ENCODE results near the gene IL17REL.

IL17REL gene

DNA sequence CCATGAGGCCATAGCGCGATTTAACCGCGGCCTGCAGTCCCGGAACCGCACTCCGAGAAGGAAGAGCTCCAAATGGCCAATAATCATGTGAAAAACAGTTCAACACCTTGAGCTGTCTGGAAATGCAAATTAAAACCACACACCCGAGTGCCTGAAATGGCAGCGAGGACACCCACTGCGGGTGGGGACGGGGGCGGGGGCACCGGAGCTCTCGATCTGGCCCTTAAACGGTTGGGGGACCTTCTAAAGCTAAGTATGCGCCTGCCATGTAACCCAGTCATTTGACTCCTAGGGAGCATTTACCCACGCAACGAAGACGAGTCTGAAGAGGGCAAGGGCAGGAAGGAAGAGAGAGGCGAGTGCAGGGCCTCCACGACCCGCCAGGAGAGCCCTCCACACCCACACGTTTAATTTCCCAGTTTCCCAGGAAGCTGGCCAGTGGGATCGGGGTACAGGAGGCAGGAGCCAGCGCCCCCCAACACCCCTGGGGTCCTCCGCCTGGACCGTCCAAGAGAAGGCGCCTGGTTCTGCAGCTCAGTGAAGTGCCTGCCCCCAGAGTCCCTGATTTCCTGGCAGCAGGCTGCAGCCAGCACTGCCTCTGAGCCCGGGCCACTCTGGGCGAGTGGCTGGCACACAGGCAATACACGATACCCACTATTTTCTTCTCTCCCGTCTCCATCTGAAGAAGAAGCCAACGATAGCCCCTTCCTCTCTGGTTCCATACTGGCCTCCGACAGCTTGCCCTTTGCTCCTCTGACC is 43.8 kb upstream of the IL17REL start:
- Histone ChIP-seq H3K9me3 (ENCODE audit: control insufficient read depth in 2 of 2, low read length in 2 of 2) (peaks cover 0 to 3% of the 10 kb centered on the region in 2 donors), H3K36me3 (ENCODE audit: control insufficient read depth in 2 of 2, insufficient read depth in 2 of 2, low read length in 2 of 2) (no peaks in the 10 kb centered on the region), H3K27ac (ENCODE audit: low read depth in 2 of 2, low read length in 2 of 2) (no peak overlapping the region), H3K4me1 (ENCODE audit: control insufficient read depth in 2 of 2, insufficient read depth in 2 of 2, low read length in 2 of 2) (no peaks in the 10 kb centered on the region), H3K27me3 (ENCODE audit: control insufficient read depth in 2 of 2, insufficient read depth in 2 of 2, low read length in 2 of 2) (peaks cover 6 to 8% of the 10 kb centered on the region in 2 donors), H3K4me3 (ENCODE audit: low read length in 2 of 2) (no peak overlapping the region), H3K9ac (ENCODE audit: low read depth in 1 of 2, low read length in 2 of 2) (no peak overlapping the region)

DNA sequence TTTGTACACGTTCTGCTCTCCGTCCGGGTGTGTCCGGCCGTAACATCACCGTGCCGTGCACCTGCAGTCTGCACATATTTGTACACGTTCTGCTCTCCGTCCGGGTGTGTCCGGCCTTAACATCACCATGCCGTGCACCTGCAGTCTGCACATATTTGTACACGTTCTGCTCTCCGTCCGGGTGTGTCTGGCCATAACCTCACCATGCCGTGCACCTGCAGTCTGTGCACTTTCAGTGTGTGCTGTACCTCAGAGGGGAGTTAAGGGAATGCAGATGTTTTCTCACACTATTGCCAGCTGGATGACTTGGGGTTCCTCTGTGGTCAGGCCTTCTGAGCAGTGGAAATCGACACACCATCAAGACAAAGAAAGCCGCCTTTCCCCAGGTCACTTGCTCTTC is 41.3 kb upstream of the IL17REL start:
- H3K4me3 ChIP-seq (ENCODE audit: low read length in 2 of 2): no peak overlapping the region

DNA sequence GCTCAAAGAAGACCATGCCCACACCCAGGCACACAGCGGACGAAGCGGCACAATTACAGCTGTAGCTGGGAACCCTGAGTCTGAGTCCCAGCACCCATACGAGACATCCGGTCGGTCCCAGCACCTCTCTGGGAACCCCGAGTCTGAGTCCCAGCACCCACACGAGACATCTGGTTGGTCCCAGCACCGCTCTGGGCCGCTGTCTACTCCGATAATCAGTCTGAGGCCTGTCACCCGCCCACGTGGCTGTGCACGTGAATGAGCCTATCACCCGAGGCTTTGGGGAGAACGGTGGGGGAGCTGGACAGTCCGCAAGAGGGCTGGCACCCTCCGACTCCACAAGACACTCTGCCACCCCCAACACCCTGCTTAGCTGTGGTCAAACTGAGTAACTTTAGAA is 39.4 kb upstream of the IL17REL start:
- Histone ChIP-seq H3K4me1 (ENCODE audit: control insufficient read depth in 2 of 2, insufficient read depth in 2 of 2, low read length in 2 of 2) (no peaks in the 10 kb centered on the region), H3K4me3 (ENCODE audit: low read length in 2 of 2) (no peak overlapping the region), H3K27ac (ENCODE audit: low read depth in 2 of 2, low read length in 2 of 2) (no peak overlapping the region), H3K9me3 (ENCODE audit: control insufficient read depth in 2 of 2, low read length in 2 of 2) (peaks cover 0 to 3% of the 10 kb centered on the region in 2 donors), H3K9ac (ENCODE audit: low read depth in 1 of 2, low read length in 2 of 2) (no peak overlapping the region), H3K27me3 (ENCODE audit: control insufficient read depth in 2 of 2, insufficient read depth in 2 of 2, low read length in 2 of 2) (no peaks in the 10 kb centered on the region), H3K36me3 (ENCODE audit: control insufficient read depth in 2 of 2, insufficient read depth in 2 of 2, low read length in 2 of 2) (no peaks in the 10 kb centered on the region)

More for the DNA sequence above, 41.3 kb upstream of the IL17REL start:
- Histone ChIP-seq H3K36me3 (ENCODE audit: control insufficient read depth in 2 of 2, insufficient read depth in 2 of 2, low read length in 2 of 2) (no peaks in the 10 kb centered on the region), H3K4me1 (ENCODE audit: control insufficient read depth in 2 of 2, insufficient read depth in 2 of 2, low read length in 2 of 2) (no peaks in the 10 kb centered on the region), H3K9me3 (ENCODE audit: control insufficient read depth in 2 of 2, low read length in 2 of 2) (peaks cover 0 to 3% of the 10 kb centered on the region in 2 donors), H3K9ac (ENCODE audit: low read depth in 1 of 2, low read length in 2 of 2) (no peak overlapping the region), H3K27ac (ENCODE audit: low read depth in 2 of 2, low read length in 2 of 2) (no peak overlapping the region), H3K27me3 (ENCODE audit: control insufficient read depth in 2 of 2, insufficient read depth in 2 of 2, low read length in 2 of 2) (peaks cover 0 to 2% of the 10 kb centered on the region in 2 donors)

DNA sequence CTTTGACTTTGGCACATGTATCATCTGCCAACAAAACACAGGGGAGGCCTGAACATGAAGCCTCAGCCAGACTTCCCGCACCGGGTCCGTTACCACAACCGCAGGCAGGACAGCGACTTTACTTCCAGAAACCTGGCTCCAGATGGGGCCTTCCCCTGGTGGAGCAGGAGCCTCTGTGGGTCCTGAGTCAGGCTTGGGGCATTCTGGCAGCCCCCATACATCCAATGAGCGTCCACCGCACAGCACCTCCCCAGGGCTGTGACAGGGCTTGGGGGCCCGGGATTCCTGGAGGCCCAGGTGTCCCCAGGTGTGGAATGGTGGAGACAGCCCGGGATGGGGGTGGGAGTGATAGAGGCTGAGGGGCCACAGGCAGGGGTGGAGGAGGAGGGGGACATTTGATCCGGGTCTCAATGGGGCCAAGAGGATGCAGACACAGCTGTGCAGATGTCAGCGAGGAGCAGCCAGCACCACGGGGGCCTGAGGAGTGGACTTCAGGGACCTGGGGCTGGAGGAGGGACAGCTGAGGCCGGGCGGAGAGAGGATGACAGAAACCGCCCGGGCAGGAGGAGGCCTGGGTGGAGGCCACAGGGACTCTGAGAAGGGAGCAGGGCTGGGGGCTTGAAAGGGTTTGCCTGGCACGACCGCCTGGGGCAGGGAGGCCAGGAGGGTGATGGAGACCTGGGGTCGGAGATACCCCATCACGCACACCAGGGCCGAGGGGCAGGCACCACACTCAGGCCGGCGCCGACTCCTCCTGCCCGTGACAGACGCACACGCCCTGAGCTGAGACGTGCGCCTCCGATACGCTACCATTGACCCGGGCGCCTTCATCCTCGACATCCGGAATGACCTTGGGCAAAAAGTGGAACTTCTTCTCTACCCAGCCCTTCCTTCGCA is 37.0 kb upstream of the IL17REL start:
- Histone ChIP-seq H3K27me3 (ENCODE audit: control insufficient read depth in 2 of 2, insufficient read depth in 2 of 2, low read length in 2 of 2) (peaks cover 0 to 3% of the 10 kb centered on the region in 2 donors), H3K4me3 (ENCODE audit: low read length in 2 of 2) (no peak overlapping the region)

DNA sequence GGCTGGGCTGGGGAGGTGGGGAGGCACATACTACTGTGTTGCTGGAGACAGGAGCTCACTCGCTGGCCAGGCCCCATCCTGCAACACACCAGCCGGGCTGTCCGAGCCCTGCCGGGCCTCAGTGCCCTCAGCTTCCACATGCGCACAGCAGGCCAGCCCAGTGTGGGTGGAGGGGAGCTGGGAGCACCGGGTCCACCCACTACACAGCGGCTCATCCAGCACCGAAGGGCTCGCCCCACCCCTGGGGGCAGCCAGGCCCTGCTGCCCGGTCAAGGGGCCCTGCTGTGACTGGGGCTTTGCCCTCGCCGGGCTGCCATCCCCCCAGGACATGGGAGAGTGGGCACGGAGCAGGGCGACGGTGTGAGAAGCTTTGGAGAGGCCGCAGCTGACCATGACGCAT is 36.3 kb upstream of the IL17REL start:
- H3K27ac ChIP-seq (ENCODE audit: low read depth in 2 of 2, low read length in 2 of 2): no peak overlapping the region
- no peaks in the 10 kb centered on the region for H3K4me1 ChIP-seq (ENCODE audit: control insufficient read depth in 2 of 2, insufficient read depth in 2 of 2, low read length in 2 of 2)
- H3K9me3 ChIP-seq (ENCODE audit: control insufficient read depth in 2 of 2, low read length in 2 of 2): peaks cover 0 to 3% of the 10 kb centered on the region in 2 donors
- no peaks in the 10 kb centered on the region for H3K36me3 ChIP-seq (ENCODE audit: control insufficient read depth in 2 of 2, insufficient read depth in 2 of 2, low read length in 2 of 2)
- peaks cover 0 to 3% of the 10 kb centered on the region in 2 donors for H3K27me3 ChIP-seq (ENCODE audit: control insufficient read depth in 2 of 2, insufficient read depth in 2 of 2, low read length in 2 of 2)
- no peak overlapping the region for H3K4me3 ChIP-seq (ENCODE audit: low read length in 2 of 2)
- H3K9ac ChIP-seq (ENCODE audit: low read depth in 1 of 2, low read length in 2 of 2): no peak overlapping the region

More for the DNA sequence above, 37.0 kb upstream of the IL17REL start:
- Histone ChIP-seq H3K4me1 (ENCODE audit: control insufficient read depth in 2 of 2, insufficient read depth in 2 of 2, low read length in 2 of 2) (no peaks in the 10 kb centered on the region), H3K9me3 (ENCODE audit: control insufficient read depth in 2 of 2, low read length in 2 of 2) (peaks cover 0 to 3% of the 10 kb centered on the region in 2 donors), H3K9ac (ENCODE audit: low read depth in 1 of 2, low read length in 2 of 2) (no peak overlapping the region), H3K36me3 (ENCODE audit: control insufficient read depth in 2 of 2, insufficient read depth in 2 of 2, low read length in 2 of 2) (no peaks in the 10 kb centered on the region), H3K27ac (ENCODE audit: low read depth in 2 of 2, low read length in 2 of 2) (no peak overlapping the region)

DNA sequence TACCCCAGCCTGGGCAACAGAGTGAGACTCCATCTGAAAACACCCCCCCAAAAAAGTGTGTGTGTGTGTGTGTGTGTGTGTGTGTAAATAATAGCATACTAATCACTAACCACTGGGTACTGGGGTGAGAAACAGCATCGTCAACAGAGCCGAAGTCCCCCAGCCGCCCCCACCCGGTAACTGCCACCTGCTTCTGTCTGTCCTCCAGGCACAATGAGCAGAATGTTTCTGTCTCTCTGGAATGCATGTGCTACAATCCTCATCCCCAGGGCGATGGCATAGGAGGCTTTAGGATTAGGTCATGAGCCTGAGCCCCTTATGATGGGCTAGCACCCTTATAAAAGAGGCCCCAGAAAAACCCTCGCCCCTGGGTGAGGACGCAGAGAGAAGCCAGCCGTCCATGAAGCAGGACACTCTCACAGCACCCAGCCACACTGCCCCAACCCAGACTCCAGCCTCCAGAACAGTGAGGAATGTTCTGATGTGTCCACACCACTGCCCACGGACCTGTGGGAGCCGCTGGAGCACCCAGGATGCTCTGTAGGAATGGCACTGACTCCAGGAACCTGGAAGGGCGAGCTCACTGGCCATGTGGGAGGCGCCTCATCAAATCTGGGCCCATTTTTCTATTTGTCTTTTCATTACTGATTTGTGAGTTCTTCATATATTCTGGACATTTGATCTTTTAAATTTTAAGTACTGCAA is 35.6 kb upstream of the IL17REL start:
- Histone ChIP-seq H3K9me3 (ENCODE audit: control insufficient read depth in 2 of 2, low read length in 2 of 2) (no peaks in the 10 kb centered on the region), H3K4me3 (ENCODE audit: low read length in 2 of 2) (no peak overlapping the region), H3K27me3 (ENCODE audit: control insufficient read depth in 2 of 2, insufficient read depth in 2 of 2, low read length in 2 of 2) (peaks cover 0 to 3% of the 10 kb centered on the region in 2 donors), H3K9ac (ENCODE audit: low read depth in 1 of 2, low read length in 2 of 2) (no peak overlapping the region), H3K4me1 (ENCODE audit: control insufficient read depth in 2 of 2, insufficient read depth in 2 of 2, low read length in 2 of 2) (no peaks in the 10 kb centered on the region), H3K36me3 (ENCODE audit: control insufficient read depth in 2 of 2, insufficient read depth in 2 of 2, low read length in 2 of 2) (no peaks in the 10 kb centered on the region), H3K27ac (ENCODE audit: low read depth in 2 of 2, low read length in 2 of 2) (no peak overlapping the region)

DNA sequence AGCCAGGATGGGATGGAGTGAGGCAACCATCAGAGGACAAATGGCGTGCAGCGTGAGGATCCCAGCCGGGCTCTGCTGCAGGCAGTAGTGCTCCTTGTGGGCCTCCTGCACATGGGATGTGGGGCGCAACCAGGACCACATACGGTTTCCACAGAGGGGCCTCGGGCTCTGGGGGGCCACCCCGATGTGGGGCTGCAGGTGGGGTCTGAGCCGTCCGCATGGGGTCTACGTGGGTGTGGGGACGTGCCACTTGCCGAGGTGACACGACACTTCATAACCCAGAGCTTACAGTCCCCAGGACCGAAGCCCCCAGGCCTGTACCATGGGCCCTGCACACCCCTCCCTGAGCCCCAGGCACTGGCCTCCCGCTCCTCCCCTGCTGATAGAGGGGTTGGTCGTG is 34.8 kb upstream of the IL17REL start:
- Histone ChIP-seq H3K27ac (ENCODE audit: low read depth in 2 of 2, low read length in 2 of 2) (no peak overlapping the region), H3K4me3 (ENCODE audit: low read length in 2 of 2) (no peak overlapping the region), H3K27me3 (ENCODE audit: control insufficient read depth in 2 of 2, insufficient read depth in 2 of 2, low read length in 2 of 2) (peaks cover 0 to 3% of the 10 kb centered on the region in 2 donors), H3K9me3 (ENCODE audit: control insufficient read depth in 2 of 2, low read length in 2 of 2) (no peaks in the 10 kb centered on the region), H3K4me1 (ENCODE audit: control insufficient read depth in 2 of 2, insufficient read depth in 2 of 2, low read length in 2 of 2) (no peaks in the 10 kb centered on the region), H3K36me3 (ENCODE audit: control insufficient read depth in 2 of 2, insufficient read depth in 2 of 2, low read length in 2 of 2) (no peaks in the 10 kb centered on the region), H3K9ac (ENCODE audit: low read depth in 1 of 2, low read length in 2 of 2) (no peak overlapping the region)

DNA sequence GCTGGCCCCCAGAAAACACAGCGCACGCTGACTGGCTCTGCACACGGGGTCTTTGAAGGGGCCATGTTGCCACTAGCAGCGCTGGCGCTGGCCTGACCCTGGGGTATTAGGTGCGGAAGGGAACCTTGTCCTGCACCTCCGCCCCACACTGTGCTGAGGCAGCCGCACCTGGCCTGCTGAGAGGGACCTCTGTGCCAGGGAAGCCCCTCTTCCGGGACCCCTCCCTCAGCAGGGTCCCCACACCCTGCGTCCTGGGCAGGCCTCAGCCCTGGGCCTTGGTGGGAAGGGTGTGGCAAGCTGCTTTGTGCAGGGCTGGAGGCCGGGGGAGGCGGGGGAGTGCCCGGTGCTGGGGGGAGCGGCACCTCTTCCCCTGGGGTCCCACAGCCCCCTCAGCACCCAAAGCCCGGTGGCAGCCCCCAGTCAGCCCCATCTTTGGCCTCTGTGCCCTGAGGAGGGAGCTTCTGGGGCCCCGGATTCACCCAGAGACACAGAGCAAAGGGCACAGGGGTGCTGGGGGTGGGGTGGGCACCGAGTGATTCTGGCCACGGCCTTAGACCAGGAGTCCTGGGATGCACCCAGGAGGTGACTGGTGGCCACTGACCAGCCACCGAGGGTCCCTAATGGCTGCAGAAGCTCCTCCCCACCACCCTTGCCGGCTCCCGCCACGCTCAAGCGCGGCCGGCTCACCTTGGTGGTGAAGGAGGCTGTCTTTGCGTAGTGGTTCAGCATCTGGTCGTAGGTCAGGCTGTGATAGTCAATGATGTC is 34.1 kb upstream of the IL17REL start:
- peaks cover 0 to 3% of the 10 kb centered on the region in 2 donors for H3K27me3 ChIP-seq (ENCODE audit: control insufficient read depth in 2 of 2, insufficient read depth in 2 of 2, low read length in 2 of 2)
- no peaks in the 10 kb centered on the region for H3K4me1 ChIP-seq (ENCODE audit: control insufficient read depth in 2 of 2, insufficient read depth in 2 of 2, low read length in 2 of 2)
- H3K36me3 ChIP-seq (ENCODE audit: control insufficient read depth in 2 of 2, insufficient read depth in 2 of 2, low read length in 2 of 2): no peaks in the 10 kb centered on the region
- H3K9ac ChIP-seq (ENCODE audit: low read depth in 1 of 2, low read length in 2 of 2): no peak overlapping the region
- no peak overlapping the region for H3K27ac ChIP-seq (ENCODE audit: low read depth in 2 of 2, low read length in 2 of 2)
- H3K4me3 ChIP-seq (ENCODE audit: low read length in 2 of 2): no peak overlapping the region
- H3K9me3 ChIP-seq (ENCODE audit: control insufficient read depth in 2 of 2, low read length in 2 of 2): no peaks in the 10 kb centered on the region

DNA sequence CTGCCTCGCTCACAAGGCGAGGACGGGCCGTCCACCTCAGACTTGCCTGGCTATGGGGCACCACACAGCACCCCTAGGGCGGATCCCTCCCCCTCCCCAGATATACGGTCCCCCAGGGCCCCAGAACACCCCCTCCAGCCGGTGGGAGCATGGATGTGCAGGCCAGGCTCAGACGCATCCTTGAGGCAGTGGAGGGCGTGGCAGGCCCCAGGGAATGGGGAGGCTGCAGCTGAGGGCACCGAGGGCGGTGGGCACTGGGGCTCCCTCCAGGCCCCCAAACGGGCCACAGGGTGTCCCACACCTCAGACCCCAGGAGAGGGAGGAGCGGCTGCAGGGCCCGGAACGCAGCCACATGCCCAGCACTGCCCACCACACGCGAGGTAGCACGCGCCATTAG is 33.5 kb upstream of the IL17REL start:
- Histone ChIP-seq H3K4me3 (ENCODE audit: low read length in 2 of 2) (no peak overlapping the region), H3K27me3 (ENCODE audit: control insufficient read depth in 2 of 2, insufficient read depth in 2 of 2, low read length in 2 of 2) (peaks cover 0 to 3% of the 10 kb centered on the region in 2 donors), H3K4me1 (ENCODE audit: control insufficient read depth in 2 of 2, insufficient read depth in 2 of 2, low read length in 2 of 2) (no peaks in the 10 kb centered on the region), H3K9ac (ENCODE audit: low read depth in 1 of 2, low read length in 2 of 2) (no peak overlapping the region), H3K27ac (ENCODE audit: low read depth in 2 of 2, low read length in 2 of 2) (no peak overlapping the region), H3K36me3 (ENCODE audit: control insufficient read depth in 2 of 2, insufficient read depth in 2 of 2, low read length in 2 of 2) (no peaks in the 10 kb centered on the region), H3K9me3 (ENCODE audit: control insufficient read depth in 2 of 2, low read length in 2 of 2) (no peaks in the 10 kb centered on the region)

Data from mucosa of rectum (tissue), 2 donors.